ENCODE data around the gene POLD2. TPM values are rescaled to one million over a fixed set of nuclear protein-coding genes. Genes with fewer than 3 reads are reported as not detected.

POLD2 gene
- total RNA-seq, 1 experiment from 2014 or later, result 186 TPM

DNA sequence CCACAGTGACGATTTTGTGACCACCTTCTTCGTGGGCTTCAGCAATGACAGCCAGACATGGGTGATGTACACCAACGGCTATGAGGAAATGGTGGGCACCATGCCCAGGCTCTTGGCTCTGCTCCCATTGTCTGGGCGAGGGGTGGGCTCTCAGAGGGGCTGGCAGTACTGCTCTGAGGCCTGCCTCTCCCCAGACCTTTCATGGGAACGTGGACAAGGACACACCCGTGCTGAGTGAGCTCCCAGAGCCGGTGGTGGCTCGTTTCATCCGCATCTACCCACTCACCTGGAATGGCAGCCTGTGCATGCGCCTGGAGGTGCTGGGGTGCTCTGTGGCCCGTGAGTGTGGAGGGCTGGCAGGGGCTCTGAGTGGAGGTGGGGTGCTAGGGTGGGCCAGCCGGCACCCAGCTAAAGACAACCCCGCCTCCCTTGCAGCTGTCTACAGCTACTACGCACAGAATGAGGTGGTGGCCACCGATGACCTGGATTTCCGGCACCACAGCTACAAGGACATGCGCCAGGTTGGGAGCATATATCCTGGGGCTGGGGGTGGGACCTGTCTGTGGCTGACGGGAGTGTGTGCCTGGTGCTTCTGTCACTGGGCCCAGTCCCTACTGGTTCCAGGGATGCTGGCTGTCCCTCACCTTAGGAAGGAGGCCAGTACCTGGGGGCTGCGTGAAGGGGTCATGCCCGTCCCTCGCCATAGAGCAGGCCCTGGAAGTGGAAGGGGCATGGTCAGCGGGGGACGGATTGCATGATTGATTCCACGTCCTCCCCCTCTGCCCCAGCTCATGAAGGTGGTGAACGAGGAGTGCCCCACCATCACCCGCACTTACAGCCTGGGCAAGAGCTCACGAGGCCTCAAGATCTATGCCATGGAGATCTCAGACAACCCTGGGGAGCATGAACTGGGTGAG lies 12.4 kb downstream of the POLD2 start:
- peaks cover 76% of the 10 kb centered on the region for H3K36me3 ChIP-seq
- DNase-seq, result no peak
- no peaks in the 10 kb centered on the region for H3K27me3 ChIP-seq
- H3K9me3 ChIP-seq, result no peaks in the 10 kb centered on the region
- no peak overlapping the region for H3K4me3 ChIP-seq

DNA sequence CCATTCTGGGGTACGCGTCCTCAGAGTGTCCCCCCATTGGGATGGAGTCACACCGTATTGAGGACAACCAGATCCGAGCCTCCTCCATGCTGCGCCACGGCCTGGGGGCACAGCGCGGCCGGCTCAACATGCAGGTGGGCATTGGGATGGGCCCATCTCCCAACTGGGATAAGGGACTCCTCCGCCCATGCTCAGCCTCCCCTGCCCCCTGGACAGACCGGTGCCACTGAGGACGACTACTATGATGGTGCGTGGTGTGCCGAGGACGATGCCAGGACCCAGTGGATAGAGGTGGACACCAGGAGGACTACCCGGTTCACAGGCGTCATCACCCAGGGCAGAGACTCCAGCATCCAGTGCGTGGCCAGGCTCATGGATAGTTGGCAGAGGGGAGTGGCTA lies 13.4 kb downstream of the POLD2 start:
- Histone ChIP-seq H3K27me3 (no peaks in the 10 kb centered on the region), H3K9me3 (no peaks in the 10 kb centered on the region), H3K4me3 (no peak overlapping the region), H3K36me3 (peaks cover 75% of the 10 kb centered on the region)
- DNase-seq, result no peak

DNA sequence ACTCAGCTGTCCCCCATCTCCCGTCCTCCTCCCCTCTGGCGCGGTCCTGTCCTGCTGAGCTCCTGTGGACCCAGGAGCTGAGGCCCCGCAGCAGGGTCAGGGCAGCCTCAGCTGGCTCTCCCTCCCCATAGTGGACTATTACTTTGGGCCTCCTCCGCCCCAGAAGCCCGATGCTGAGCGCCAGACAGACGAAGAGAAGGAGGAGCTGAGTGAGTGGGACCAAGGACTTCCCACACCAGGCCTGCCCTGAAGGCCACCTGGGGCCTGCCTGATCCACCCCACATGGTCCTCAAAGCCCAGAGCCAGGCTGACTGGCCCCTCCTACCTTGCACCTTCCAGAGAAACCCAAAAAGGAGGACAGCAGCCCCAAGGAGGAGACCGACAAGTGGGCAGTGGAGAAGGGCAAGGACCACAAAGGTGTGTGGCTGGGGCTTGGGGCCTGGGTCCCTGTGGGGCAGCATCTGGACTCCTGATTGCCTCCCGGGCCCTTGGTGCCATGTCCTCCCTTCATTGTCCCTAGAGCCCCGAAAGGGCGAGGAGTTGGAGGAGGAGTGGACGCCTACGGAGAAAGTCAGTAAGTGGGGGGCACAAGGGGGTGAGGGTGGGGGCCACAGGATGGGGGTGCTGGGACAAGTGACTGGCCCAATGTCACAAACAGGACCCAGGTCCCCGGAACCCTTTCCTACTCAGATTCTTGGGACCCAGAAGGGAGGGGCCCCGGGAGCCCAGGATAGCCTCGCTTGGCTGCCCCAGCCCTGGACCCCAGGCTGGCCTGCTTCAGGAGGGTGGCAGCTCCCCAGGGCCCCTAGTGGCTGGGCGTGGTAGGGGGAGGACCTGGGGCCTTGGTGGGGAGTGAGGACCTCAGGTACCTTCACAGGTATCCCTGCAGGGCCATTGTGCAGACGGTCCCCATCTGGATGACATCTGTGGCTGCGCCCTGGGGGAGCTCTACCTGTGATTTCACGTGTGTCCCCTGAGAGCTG lies 14.3 kb downstream of the POLD2 start:
- Histone ChIP-seq H3K9me3 (no peaks in the 10 kb centered on the region), H3K36me3 (peaks cover 66% of the 10 kb centered on the region), H3K27me3 (no peaks in the 10 kb centered on the region), H3K4me3 (no peak overlapping the region)
- no peak for DNase-seq

DNA sequence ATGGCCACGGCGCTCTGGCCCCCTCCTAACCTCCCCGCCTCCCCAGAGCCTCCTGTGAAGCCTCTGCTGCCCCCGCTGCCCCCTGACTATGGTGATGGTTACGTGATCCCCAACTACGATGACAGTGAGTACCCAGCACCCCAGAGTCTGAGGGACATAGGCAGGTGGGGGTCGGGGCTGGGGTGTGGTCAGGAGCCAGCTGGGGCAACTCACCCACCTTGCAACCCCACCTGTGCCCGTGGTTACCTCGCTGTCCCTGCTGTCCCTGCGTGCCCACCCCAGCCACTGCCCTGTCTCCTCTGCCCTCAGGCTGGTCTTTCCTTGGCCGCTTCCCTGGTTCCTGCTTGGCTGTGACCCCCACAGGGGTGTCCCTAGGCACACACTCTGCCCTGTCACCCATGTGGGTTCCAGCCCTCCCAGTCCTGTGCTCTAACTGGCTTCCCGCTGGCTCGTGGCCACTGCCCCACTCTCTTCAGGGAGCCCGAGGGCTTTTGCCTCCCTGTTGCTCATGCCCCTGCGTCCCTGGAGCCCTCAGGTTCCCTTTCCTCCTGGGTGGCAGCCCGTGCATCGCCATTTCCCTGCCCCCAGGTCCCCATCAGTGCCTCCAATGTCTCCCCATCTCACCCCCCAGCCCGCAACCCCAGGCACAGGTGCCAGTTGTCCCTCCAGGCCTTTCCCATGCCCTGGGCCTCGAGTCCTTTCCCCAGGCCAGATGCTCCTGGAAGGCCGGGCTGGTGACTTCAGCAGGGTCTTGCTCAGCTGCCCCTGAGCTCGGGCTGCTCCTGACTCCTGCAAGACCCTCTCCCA lies 15.2 kb downstream of the POLD2 start:
- Histone ChIP-seq H3K4me3 (no peak overlapping the region), H3K27me3 (no peaks in the 10 kb centered on the region), H3K9me3 (no peaks in the 10 kb centered on the region), H3K36me3 (peaks cover 59% of the 10 kb centered on the region)
- DNase-seq, result no peak

DNA sequence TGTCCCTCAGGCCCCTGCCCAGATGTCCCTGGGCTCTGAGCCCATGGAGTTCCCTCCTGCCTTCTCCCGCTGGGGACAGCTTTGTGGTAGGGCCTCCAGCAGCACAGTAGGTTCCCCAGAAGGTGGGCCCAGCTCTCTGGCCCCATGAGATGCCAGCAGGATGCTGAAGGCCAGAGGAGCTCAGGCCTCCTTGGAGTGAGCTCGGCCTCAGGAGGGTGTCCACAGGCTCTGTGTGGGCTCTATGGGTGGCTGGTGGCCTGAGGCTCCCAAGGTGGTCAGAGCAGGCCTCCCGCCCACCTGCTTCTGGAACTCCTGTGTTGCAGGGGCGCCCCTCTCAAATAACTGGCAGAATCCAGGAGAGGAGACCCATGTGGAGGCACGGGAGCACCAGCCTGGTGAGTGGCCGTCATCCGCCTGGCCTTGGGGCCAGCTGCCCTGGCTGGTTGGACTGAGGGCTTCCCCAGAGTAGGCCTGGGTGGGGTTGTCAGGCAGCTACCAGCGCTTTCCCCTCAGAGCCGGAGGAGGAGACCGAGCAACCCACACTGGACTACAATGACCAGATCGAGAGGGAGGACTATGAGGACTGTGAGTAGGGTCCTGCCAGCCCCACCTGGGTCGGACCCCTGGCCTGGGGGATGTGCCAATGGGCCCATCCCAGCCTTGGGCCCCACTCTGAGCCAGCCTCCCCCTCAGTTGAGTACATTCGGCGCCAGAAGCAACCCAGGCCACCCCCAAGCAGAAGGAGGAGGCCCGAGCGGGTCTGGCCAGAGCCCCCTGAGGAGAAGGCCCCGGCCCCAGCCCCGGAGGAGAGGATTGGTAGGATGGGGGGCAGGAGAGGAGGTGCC lies 16.0 kb downstream of the POLD2 start:
- H3K4me3 ChIP-seq, result no peak overlapping the region
- no peak for DNase-seq
- no peaks in the 10 kb centered on the region for H3K27me3 ChIP-seq
- H3K9me3 ChIP-seq, result no peaks in the 10 kb centered on the region
- H3K36me3 ChIP-seq, result peaks cover 51% of the 10 kb centered on the region

DNA sequence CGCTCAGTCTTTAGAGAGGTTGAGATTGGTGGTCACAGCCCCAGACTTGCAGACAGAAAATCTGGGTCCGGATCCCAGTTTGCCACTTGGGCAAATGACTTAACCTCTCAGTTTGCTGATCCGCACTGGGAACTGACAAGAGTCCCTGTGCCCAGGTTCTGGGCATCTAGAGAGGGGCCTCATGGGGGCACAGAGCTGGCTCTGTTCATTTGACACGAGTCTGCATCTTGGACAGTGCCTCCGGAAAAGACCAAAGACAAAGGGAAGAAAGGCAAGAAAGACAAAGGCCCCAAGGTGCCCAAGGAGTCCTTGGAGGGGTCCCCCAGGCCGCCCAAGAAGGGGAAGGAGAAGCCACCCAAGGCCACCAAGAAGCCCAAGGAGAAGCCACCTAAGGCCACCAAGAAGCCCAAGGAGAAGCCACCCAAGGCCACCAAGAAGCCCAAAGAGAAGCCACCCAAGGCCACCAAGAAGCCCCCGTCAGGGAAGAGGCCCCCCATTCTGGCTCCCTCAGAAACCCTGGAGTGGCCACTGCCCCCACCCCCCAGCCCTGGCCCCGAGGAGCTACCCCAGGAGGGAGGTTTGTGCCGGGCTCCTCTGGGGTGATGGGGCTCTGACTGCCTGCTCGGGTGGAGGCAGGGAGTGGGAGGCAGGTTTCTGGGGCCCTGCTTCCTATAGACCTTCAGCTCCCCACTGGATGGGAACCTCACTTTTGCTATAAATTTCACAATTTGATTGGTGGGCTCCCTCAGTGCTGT lies 16.9 kb downstream of the POLD2 start:
- Histone ChIP-seq H3K27me3 (no peaks in the 10 kb centered on the region), H3K9me3 (no peaks in the 10 kb centered on the region), H3K36me3 (peaks cover 44% of the 10 kb centered on the region), H3K4me3 (no peak overlapping the region)
- DNase-seq, result no peak

DNA sequence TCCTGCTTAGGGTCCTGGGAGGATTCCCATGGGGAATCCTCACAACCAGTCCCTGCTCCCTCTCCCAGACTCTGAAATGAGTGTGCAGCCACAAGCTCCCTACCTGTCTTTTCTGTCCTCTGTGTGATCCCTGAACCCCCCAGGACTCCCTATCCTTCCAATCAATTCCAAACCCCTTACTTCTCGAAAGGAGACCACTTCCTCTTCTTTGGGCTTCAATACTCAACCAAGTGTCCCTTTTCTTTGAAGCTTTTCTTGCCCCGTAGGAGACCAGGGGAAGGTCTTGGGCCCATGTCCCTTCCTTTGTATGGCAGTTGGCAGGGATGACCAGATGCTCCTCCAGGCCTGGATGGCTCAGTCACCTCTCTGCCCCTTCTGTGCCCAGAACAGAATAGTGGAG lies 17.5 kb downstream of the POLD2 start:
- no peaks in the 10 kb centered on the region for H3K9me3 ChIP-seq
- H3K36me3 ChIP-seq, result peaks cover 38% of the 10 kb centered on the region
- peak overlapping the region; percentile 78 for H3K4me3 ChIP-seq
- H3K27me3 ChIP-seq, result no peaks in the 10 kb centered on the region
- DNase-seq, result no peak

DNA sequence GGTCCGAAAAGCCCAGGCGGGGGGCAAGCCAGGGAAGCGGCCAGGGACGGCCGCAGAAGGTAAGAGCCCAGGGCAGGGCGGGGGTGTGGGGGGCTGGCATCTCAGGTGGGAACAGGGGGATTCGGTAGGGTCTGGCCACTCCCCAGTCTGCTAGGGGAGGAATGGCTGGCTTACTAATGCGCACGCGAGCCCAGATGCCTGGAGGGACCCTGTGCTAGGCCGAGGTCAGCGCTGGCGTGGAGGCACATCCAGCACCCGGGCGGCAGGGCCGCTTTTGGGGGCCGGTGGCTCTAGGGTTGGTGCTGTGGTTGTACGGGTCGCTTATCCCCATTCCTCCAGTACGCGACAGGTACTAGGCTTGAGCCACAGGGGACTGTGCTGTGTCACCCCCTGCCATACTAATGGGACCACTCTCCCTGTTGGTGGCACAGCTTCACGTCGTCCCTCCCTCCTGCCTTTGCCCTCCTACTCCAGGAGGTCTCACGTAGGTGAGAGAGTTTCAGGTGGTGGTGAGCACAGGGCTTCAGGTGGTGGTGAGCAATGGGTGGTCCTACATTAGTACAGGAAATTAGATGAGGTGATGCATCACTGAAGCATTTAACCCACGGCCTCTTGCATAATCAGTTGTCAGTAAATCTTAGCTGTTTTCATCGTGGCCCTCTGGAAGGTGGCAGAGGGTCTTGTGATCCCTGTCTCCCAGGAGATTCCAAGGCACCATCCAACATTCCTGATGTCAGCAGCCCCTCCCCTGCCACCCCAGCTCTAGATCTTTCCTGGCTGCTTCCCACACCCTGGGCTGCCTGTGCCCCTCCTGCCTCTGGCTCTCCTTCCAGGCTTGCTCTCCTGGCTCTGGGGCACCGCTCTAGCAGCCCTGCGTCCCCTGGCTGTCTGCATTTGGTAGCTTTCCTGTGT lies 18.2 kb downstream of the POLD2 start:
- peak; percentile 44 for DNase-seq
- peak overlapping the region; percentile 78 for H3K4me3 ChIP-seq
- no peaks in the 10 kb centered on the region for H3K27me3 ChIP-seq
- H3K36me3 ChIP-seq, result peaks cover 32% of the 10 kb centered on the region
- H3K9me3 ChIP-seq, result no peaks in the 10 kb centered on the region

DNA sequence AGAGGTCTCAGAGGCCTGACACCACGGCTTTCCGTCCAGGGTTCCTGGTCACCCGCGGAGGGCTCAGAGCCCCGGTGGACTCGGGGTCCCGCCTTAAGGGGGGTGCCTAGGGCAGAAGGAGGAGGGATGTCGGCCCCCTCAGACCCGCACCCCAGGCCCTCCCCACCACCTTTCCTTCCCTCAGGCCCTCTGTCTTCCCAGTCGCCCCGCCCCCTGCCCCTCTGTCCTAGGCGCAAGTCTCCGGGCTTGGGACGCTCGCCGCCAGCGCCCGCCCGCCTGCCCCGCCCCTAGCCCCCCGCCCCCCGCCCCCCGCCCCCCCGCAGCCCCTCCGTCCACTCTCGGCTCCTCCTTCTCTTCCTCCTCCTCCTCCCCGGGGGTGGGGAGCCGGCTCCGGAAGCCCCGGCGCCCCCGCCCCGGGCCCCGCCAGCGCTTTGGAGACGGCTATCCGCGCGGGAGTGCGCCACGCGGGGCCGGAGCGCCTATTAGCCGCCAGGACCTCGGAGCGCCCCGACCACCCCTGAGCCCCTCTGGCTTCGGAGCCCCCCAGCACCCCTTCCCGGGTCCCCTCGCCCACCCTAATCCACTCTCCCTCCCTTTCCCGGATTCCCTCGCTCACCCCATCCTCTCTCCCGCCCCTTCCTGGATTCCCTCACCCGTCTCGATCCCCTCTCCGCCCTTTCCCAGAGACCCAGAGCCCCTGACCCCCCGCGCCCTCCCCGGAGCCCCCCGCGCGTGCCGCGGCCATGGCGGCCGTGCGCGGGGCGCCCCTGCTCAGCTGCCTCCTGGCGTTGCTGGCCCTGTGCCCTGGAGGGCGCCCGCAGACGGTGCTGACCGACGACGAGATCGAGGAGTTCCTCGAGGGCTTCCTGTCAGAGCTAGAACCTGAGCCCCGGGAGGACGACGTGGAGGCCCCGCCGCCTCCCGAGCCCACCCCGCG lies 19.2 kb downstream of the POLD2 start, which contains the start of gene AEBP1:
Gene AEBP1 (plus strand): TSS at position 423 of the 937 bp plus-strand sequence. CDS start 321 bp downstream, at position 744.
- peaks cover 23% of the 10 kb centered on the region for H3K36me3 ChIP-seq
- no peaks in the 10 kb centered on the region for H3K9me3 ChIP-seq
- peak; percentile 66 for DNase-seq
- peak within 1 kb of the TSS; percentile 78 for H3K4me3 ChIP-seq
- no peaks in the 10 kb centered on the region for H3K27me3 ChIP-seq

DNA sequence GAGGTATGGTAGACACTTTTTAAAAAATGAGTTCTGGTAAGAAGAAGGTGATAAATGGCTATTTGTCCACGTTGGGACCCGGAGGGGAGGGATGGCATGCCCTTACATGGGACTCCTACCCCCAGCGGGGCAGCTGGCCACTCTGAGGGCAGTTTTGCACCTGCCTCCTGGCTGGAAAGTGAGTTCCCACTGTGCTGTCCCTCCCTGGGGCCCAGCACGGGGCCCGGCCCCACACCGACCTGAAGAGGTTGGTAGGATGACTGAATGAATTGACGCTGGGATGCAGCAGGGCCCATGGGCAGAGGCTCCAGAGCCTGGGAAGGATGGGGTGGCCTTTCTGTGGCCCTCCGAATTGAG lies 19.8 kb downstream of the POLD2 start:
- no peak for DNase-seq
- H3K9me3 ChIP-seq, result no peaks in the 10 kb centered on the region
- H3K27me3 ChIP-seq, result no peaks in the 10 kb centered on the region
- H3K36me3 ChIP-seq, result peaks cover 20% of the 10 kb centered on the region
- H3K4me3 ChIP-seq, result no peak overlapping the region

DNA sequence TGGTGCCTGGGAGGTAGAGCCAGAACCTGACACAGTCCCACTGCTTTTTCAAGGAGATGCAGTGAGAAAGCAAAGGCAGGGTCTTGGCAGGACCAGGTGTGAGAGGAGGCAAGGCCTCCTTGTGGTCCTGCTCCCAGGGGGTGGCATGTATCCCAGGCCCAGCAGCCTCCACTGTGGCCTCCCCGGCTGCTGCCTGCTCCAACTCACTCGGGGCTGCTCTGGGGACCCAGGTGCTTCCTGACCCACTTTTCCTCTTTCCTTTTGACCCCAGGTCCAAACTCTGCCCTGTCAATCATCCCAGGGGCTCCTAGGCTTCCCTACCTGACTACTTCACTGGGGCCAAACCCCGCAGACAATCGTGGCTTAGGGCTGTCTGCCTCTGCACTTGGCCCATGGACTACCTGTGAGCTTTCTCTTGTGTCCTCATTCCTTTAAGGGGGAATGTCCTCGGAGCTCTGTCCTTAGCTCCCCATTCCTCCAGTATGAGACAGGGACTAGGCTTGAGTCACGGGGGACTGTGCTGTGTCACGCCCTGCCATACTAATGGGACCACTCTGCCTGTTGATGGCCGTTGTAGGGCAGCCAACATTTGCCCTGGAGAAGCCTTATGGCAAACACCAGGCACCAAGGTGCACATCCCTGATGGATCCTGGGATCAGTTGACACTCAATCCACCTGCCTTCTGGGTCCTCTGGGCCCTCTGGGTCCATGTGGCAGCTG lies 20.3 kb downstream of the POLD2 start:
- Histone ChIP-seq H3K4me3 (no peak overlapping the region), H3K36me3 (peaks cover 18% of the 10 kb centered on the region), H3K27me3 (no peaks in the 10 kb centered on the region), H3K9me3 (no peaks in the 10 kb centered on the region)
- no peak for DNase-seq

DNA sequence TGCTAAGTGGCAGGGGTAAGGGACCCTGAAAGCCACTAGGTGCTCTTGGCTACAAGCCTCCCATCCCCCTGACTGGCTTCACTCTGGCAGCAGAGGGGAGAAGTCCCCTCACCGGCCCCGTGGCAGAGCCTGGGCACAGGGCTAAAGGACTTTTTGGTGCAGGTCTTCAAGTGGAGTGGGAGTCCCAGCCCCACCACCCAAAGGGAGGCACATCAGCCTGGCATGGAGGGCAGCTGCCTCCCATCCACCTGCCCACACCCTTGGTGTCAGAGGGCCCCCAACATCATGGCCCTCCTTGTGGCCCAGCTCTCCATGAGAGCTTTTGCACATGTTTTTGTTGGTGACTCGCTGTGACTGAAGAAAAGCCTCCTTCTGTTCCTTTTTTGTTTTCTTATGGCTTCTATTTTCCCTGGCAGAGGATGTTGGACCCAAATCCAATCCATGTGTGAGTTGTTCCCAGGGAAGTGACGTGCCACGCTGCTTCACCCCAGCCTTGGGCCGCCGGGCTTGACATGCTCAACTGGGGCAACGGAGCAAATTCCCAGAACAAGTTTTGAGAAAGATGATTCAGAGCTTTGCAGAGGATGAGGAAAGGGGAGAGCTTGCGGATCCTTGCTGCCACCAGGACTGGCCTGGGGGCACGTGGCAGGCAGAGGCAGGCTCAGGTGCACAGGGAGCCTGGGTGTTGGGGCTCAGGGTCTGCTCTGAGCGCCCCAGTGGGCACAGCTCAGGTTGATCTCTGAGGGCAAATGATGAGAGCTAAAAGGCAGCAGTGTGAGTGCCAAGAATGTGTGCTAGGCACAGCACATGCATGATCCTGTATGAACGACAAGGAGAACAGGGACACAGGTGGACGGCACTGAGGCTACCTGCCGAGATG lies 21.1 kb downstream of the POLD2 start:
- H3K27me3 ChIP-seq, result no peaks in the 10 kb centered on the region
- peak; percentile 63 for DNase-seq
- no peaks in the 10 kb centered on the region for H3K9me3 ChIP-seq
- H3K36me3 ChIP-seq, result peaks cover 13% of the 10 kb centered on the region
- no peak overlapping the region for H3K4me3 ChIP-seq
